DOHH2 (cell line): ENCODE results near the gene ATXN2.

Experiments used
- H3F3A ChIP-seq: fragments of 200-600 bp; sonication (generic), shearing (Covaris generic); 2 replicates; pipeline ENCODE4 v1.6.0; 2016; ENCODE audit warnings: antibody characterized with exemption, mild to moderate bottlenecking; ENCODE audit not compliant: control insufficient read depth, insufficient read depth
- H3K27ac ChIP-seq: fragments of 200-600 bp; sonication (generic); 2 replicates; pipeline ENCODE4 v1.5.1; 2014; ENCODE audit warnings: low read depth, mild to moderate bottlenecking, low read length, moderate library complexity
- H3K27me3 ChIP-seq: fragments of 200-600 bp; sonication (generic); 2 replicates; pipeline ENCODE4 v1.6.1; 2014; ENCODE audit warnings: mild to moderate bottlenecking, low read length, mixed read lengths; ENCODE audit not compliant: control insufficient read depth
- H3K36me3 ChIP-seq: fragments of 200-600 bp; sonication (generic); 2 replicates; pipeline ENCODE4 v1.6.1; 2014; ENCODE audit warnings: mild to moderate bottlenecking, low read length, moderate library complexity, mixed read lengths; ENCODE audit not compliant: control insufficient read depth
- H3K4me1 ChIP-seq: fragments of 200-600 bp; sonication (generic); 2 replicates; pipeline ENCODE4 v1.6.1; 2014; ENCODE audit warnings: mild to moderate bottlenecking, low read length, mixed read lengths; ENCODE audit not compliant: control insufficient read depth
- H3K4me2 ChIP-seq: fragments of 200-600 bp; sonication (generic); 2 replicates; pipeline ENCODE4 v1.6.0; 2014; ENCODE audit warnings: mild to moderate bottlenecking, low read length, moderate library complexity
- H3K4me3 ChIP-seq: fragments of 200-600 bp; sonication (generic); 2 replicates; pipeline ENCODE4 v1.5.1; 2014; ENCODE audit warnings: mild to moderate bottlenecking, low read length, mixed read lengths
- H3K79me2 ChIP-seq: fragments of 200-600 bp; sonication (generic); 2 replicates; pipeline ENCODE4 v1.6.1; 2014; ENCODE audit warnings: mild to moderate bottlenecking, low read length, mixed read lengths; ENCODE audit not compliant: control insufficient read depth
- H3K9me2 ChIP-seq: fragments of 200-600 bp; sonication (generic); replicated peaks from 2 replicates; pipeline ENCODE4 v1.6.1; 2014; ENCODE audit warnings: mild to moderate bottlenecking, low read length, mixed read lengths; ENCODE audit not compliant: control insufficient read depth
- H3K9me3 ChIP-seq: fragments of 200-600 bp; sonication (generic); 2 replicates; pipeline ENCODE4 v1.6.1; 2014; ENCODE audit warnings: antibody characterized with exemption, low read length, mixed read lengths; ENCODE audit not compliant: control insufficient read depth, insufficient read depth
- H4K20me1 ChIP-seq: fragments of 200-600 bp; sonication (generic); 2 replicates; pipeline ENCODE4 v1.6.0; 2014; ENCODE audit warnings: low read depth, mild to moderate bottlenecking, antibody characterized with exemption, low read length, moderate library complexity; ENCODE audit not compliant: control insufficient read depth, insufficient read depth
- CTCF ChIP-seq: fragments of 200-600 bp; sonication (generic); IDR thresholded peaks from one replicate; pipeline ENCODE4 v1.5.1; 2014; ENCODE audit warnings: antibody characterized with exemption, mild to moderate bottlenecking, low read depth, low read length; ENCODE audit not compliant: poor library complexity, severe bottlenecking
- EZH2phosphoT487 ChIP-seq: fragments of 200-600 bp; sonication (generic); IDR thresholded peaks from 2 replicates; pipeline ENCODE4 v1.6.1; 2017; ENCODE audit warnings: borderline replicate concordance, mild to moderate bottlenecking, antibody characterized with exemption, low read length, moderate library complexity, mixed read lengths

ATXN2 gene

GRCh38 chr12:111424189-111424792 lies 174.8 kb downstream of the ATXN2 start:
- H3K27me3 ChIP-seq: no peaks in the 10 kb centered on the region
- H3K4me2 ChIP-seq: no peak overlapping the region
- H3K9me2 ChIP-seq: no peaks in the 10 kb centered on the region
- TF ChIP-seq EZH2phosphoT487 (no peak), CTCF (no peak)
- no peaks in the 10 kb centered on the region for H3K9me3 ChIP-seq
- H3K36me3 ChIP-seq: peaks cover 17% of the 10 kb centered on the region
- H3K4me1 ChIP-seq: peaks cover 15% of the 10 kb centered on the region
- H4K20me1 ChIP-seq: peaks cover 15% of the 10 kb centered on the region
- no peak overlapping the region for H3K27ac ChIP-seq
- peaks cover 2% of the 10 kb centered on the region; the same call in 1 of the 2 replicates for H3F3A ChIP-seq
- H3K4me3 ChIP-seq: no peak overlapping the region
- peaks cover 6% of the 10 kb centered on the region for H3K79me2 ChIP-seq

GRCh38 chr12:111420494-111420893 lies 178.6 kb downstream of the ATXN2 start:
- no peaks in the 10 kb centered on the region for H3K9me2 ChIP-seq
- H3K9me3 ChIP-seq: no peaks in the 10 kb centered on the region
- H3K79me2 ChIP-seq: peaks cover 19% of the 10 kb centered on the region
- TF ChIP-seq CTCF: no peak
- no peak for TF ChIP-seq EZH2phosphoT487
- H4K20me1 ChIP-seq: peaks cover 5% of the 10 kb centered on the region
- H3K4me2 ChIP-seq: no peak overlapping the region
- H3K4me3 ChIP-seq: no peak overlapping the region
- no peaks in the 10 kb centered on the region for H3K27me3 ChIP-seq
- H3K27ac ChIP-seq: no peak overlapping the region
- peaks cover 17% of the 10 kb centered on the region for H3K36me3 ChIP-seq
- H3K4me1 ChIP-seq: no peaks in the 10 kb centered on the region
- no peaks in the 10 kb centered on the region for H3F3A ChIP-seq

GRCh38 chr12:111419784-111420183 lies 179.3 kb downstream of the ATXN2 start:
- peaks cover 17% of the 10 kb centered on the region for H3K36me3 ChIP-seq

More at GRCh38 chr12:111419784-111420183, 179.3 kb downstream of the ATXN2 start:
- no peaks in the 10 kb centered on the region for H3K4me1 ChIP-seq
- peaks cover 9% of the 10 kb centered on the region for H4K20me1 ChIP-seq
- H3K27me3 ChIP-seq: no peaks in the 10 kb centered on the region
- H3F3A ChIP-seq: no peaks in the 10 kb centered on the region
- no peak overlapping the region for H3K4me2 ChIP-seq
- no peaks in the 10 kb centered on the region for H3K9me2 ChIP-seq
- no peak overlapping the region for H3K4me3 ChIP-seq
- H3K9me3 ChIP-seq: no peaks in the 10 kb centered on the region
- H3K27ac ChIP-seq: no peak overlapping the region
- TF ChIP-seq CTCF: no peak
- H3K79me2 ChIP-seq: peaks cover 24% of the 10 kb centered on the region
